IPS DF 4.7 (cell line): Measurements from ENCODE around the gene ARPC4.
A peak's percentile ranks its signal among the peaks of the same experiment; 100 is the strongest.
"Not testable (repeated sequence)": the region's sequence is repeated elsewhere in the genome, so short reads cannot be mapped to it uniquely, and the experiment has no call there.

Experiments used
- DNase-seq: peaks from one replicate; pipeline ENCODE4 v3.0.0-alpha.2; 2013; ENCODE audit warnings: low spot score; ENCODE audit errors: extremely low read depth

ARPC4 gene

DNA sequence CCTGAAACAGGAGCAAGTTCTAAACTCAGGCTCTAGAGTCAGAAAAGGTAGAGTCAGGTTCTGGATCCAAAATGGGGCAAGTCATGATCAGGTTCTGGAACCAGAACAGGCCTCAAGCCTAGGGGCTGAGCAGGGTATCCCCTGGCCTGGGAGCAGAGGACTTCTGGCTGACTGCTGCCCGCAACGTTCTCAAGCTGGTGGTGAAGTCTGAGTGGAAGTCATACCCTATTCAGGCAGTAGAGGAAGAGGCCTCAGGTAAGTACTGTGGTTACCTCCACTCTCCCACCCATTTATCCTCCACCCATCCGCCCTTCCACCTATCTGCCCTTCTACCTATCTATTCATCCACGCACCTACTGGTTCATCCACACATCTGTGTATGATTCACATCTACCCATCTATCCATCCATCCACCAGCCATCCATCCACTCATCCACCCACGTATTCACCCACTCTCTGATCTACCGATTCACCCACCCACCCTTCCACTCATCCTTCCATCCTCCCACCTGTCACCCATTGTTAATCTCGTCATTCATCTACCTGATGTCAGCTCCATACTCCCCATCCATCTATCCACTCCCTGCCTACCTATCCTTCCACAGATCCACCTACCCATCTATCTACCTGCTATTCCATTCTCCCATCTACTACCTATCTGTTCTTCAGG is 25.9 kb downstream of the ARPC4 start:
- no peak for DNase-seq

DNA sequence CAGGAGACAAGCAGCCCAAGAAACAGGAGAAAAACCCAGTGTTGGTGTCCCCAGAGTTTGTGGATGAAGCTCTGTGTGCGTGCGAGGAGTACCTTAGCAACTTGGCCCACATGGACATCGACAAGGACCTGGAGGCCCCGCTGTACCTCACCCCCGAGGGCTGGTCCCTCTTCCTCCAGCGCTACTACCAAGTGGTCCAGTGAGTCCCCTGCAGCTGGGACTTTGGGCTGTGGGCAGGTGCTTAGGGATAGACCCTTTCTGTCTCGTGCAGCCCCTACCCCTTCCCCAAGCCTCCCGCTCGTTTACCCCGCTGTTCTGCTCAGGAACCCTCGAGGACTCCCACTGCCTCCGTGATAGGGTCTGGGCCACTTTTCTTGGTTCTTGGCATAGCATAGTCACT is 27.7 kb downstream of the ARPC4 start:
- no peak for DNase-seq

GRCh38 chr3:9820946-9821345 is 28.1 kb downstream of the ARPC4 start:
- DNase-seq = no peak

- DNase-seq = no peak
Observed at GRCh38 chr3:9825451-9826040, 32.7 kb downstream of the ARPC4 start.

GRCh38 chr3:9826815-9827573 is 34.1 kb downstream of the ARPC4 start:
- no peak for DNase-seq

GRCh38 chr3:9828801-9829755 is 36.2 kb downstream of the ARPC4 start:
- no peak for DNase-seq

DNA sequence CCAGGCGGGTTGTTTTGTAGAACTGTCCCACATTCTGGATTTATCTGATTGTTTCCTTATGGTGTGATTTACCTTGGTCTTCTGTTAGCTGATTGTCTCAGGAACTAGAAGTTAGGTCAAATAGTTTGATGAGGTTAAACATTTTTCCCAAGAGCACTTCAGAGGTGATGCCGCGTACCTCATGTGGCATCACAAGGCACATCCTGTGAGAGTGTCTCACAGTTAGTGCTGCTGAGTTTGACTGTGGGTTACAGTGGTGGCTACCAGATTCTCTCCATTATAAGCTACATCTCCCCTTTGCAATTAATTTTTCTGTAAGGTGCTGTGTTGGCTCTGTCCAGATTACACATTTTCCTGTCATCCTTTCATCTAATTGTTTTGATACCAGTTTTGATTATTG is 38.4 kb downstream of the ARPC4 start:
- no peak for DNase-seq

DNA sequence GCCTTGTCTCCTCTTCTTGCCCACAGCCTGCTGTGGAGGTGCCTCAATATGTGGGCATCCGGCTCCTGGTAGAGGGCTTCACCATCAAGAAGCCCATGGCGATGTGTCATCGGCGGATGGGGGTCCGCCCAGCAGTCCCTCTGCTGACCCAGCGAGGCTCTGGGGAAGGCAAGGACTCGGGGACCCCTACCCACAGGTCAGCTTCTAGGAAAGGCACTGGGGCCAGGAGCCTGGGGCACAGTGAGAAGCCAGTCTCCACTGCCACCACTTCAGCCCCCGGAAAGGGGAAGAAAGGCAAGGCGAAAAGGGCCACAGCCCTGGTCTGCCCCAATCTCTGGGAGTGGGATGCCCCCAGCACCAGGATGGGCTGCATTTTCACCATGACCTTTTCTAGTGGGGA is 40.2 kb downstream of the ARPC4 start:
- DNase-seq = no peak

DNA sequence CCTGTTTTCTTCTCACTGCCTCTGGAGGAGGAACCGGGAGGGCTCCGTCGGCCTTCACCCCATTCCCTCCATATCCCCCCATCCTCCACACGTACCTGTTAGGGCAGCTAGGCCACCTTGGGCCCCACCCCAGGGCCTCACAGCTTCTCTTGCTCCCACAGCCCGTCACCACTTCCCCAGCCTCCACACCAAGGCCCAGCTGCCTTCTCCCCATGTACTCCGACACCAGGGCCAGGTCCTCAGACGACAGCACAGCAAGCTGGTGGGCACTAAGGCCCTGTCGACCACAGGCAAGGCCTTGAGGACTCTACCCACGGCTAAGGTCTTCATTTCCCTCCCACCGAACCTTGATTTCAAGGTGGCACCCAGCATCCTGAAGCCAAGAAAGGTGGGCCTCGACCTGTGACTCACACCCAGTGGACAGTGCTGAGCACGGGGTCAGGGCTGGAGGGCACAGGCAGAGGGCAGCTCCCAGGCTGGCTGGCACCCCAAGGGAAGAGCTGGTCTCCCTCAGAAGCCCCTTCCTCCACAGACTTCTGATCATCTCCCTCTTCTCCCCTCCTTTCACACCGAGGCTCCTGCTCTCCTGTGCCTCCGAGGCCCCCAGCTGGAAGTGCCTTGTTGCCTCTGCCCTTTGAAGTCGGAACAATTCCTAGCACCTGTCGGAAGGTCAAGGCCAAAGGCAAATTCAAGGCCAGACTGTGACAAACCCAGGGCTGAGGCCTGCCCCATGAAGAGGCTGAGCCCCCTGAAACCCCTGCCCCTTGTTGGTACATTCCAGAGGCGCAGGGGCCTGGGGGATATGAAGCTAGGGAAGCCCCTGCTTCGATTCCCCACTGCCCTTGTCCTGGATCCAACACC is 41.9 kb downstream of the ARPC4 start:
- no peak for DNase-seq

DNA sequence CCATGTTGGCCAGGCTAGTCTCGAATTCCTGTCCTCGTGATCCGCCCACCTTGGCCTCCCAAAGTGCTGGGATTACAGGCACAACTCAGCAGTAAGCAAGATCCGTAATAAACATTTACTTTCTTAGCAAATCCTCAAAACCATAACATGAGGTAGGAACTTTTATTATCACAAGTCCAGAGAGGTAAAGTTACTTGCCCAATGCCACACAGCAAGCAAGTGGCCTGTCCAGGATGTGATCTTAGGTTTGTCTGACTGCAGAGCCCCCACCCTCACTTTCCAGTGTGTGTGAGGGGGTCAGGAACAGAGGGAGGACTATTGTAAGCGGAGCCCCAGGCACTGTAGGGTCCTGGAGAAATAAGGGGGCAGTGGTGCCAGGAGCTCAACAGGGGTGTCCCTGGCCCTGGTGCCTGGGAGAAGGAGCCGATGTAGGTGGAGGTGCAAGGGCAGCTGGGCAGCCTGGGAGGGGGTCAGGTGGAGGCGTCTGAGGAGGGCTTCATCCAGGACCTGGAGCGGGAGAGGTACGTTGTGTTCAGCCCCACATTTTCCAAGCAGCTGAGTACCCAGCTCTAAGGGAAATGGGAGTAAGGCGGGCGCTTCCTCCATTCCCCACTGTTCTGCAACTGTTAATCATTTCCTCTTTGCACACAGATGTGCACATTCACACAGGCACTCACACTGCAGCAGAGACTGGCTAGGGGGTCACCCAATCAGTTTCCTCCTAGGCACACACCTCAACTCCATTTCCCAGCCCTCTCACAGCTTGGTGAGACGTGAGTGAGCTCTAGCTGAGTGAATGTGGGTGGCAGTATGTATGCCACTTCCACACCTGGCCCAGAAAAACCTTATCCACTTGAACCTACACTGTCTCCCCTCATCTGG is 45.1 kb downstream of the ARPC4 start:
- DNase-seq = no peak

GRCh38 chr3:9838856-9839255 is 46.0 kb downstream of the ARPC4 start:
- DNase-seq = no peak

GRCh38 chr3:9841015-9841414 is 48.1 kb downstream of the ARPC4 start:
- no peak for DNase-seq

- DNase-seq = peak; percentile 82
Observed at GRCh38 chr3:9843715-9844438, 51.0 kb downstream of the ARPC4 start, which contains the start of gene RPUSD3. TSS of gene RPUSD3 (minus strand) at chr3:9844008. CDS start at chr3:9843990, 18 bp downstream.

DNA sequence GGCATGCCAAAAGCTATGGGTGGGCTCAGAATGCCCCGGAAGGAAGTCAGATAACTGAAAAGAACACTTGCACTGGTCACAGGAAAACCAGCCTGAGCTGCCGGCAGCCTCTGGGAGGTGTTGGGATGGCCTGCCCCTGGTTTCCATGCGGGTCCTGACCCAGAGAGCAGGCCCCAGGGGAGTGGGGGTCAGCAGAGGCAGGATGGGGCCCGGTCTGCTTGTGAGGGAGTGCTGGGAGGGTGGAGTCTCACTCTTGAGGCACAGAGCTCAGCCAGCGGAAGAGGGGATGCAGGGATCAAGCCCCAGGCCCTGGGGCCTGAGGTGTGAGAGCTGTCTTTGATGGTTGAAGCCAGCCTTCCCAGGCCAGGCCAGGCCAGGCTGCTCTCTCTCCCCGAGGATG is 53.3 kb downstream of the ARPC4 start:
- no peak for DNase-seq

GRCh38 chr3:9846931-9847488 is 54.1 kb downstream of the ARPC4 start:
- no peak for DNase-seq

DNA sequence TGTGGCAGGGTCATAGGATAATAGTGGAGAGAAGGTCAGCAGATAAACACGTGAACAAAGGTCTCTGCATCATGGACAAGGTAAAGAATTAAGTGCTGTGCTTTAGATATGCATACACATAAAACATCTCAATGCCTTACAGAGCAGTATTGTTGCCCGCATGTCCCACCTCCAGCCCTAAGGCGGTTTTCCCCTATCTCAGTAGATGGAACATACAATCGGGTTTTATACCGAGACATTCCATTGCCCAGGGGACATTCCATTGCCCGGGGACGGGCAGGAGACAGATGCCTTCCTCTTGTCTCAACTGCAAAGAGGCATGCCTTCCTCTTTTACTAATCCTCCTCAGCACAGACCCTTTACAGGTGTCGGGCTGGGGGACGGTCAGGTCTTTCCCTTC is 55.0 kb downstream of the ARPC4 start:
- not testable (repeated sequence) for DNase-seq

- DNase-seq = not testable (repeated sequence)
Observed at GRCh38 chr3:9848860-9849259, 56.0 kb downstream of the ARPC4 start.

- not testable (repeated sequence) for DNase-seq
Observed at GRCh38 chr3:9851383-9851782, 58.5 kb downstream of the ARPC4 start.
